Upper lobe of left lung (tissue), 4 donors: ENCODE results near the gene LAGE3.

ENCODE experiments used
- CTCF ChIP-seq, 6 experiments: fragments of 450-650 bp in 4 of 6; fragments of 200-600 bp in 2 of 6; sonication (generic) in 2 of 6; IDR thresholded peaks; one replicate each; pipeline ENCODE4 v1.5.1; 2016 to 2019; ENCODE audit warnings: antibody characterized with exemption in 6 of 6
- POLR2A ChIP-seq, 4 donors: fragments of 450-650 bp; IDR thresholded peaks; one replicate each; pipeline ENCODE4 v1.5.1; 2016 to 2017; ENCODE audit warnings: antibody characterized with exemption in 4 of 4, mild to moderate bottlenecking in 2 of 4

GRCh38 chrX:154460326-154460725 lies 18.8 kb downstream of the LAGE3 start:
- TF ChIP-seq CTCF (IDR thresholded peaks at IDR 0.05) = no peak
- no peak for TF ChIP-seq POLR2A (IDR thresholded peaks at IDR 0.05)
